ELR (cell line): ENCODE data around the gene SDC1.
A peak's percentile ranks its signal among the peaks of the same experiment; 100 is the strongest.

Experiments
- DNase-seq: peaks from one replicate; pipeline ENCODE4 v3.0.0-alpha.2; 2015; ENCODE audit warnings: low read depth

SDC1 gene

GRCh38 chr2:20227894-20228505 lies 3.1 kb upstream of the SDC1 start:
- no peak for DNase-seq

GRCh38 chr2:20226152-20226545 lies 1.2 kb upstream of the SDC1 start:
- DNase-seq, result no peak

GRCh38 chr2:20225294-20226151 lies 593 bp upstream of the SDC1 start:
- DNase-seq, result no peak

- DNase-seq, result peak; percentile 37
Observed at GRCh38 chr2:20224164-20224715, 690 bp downstream of the SDC1 start.

GRCh38 chr2:20223407-20224163 lies 1.3 kb downstream of the SDC1 start:
- peak; percentile 70 for DNase-seq

GRCh38 chr2:20222769-20223406 lies 2.0 kb downstream of the SDC1 start:
- DNase-seq, result no peak

GRCh38 chr2:20222014-20222768 lies 2.7 kb downstream of the SDC1 start:
- no peak for DNase-seq

- DNase-seq, result peak; percentile 62
Observed at GRCh38 chr2:20221555-20221973, 3.4 kb downstream of the SDC1 start.

- DNase-seq, result no peak
Observed at GRCh38 chr2:20220806-20221554, 4.0 kb downstream of the SDC1 start.

- no peak for DNase-seq
Observed at GRCh38 chr2:20219763-20220380, 5.1 kb downstream of the SDC1 start.

GRCh38 chr2:20218331-20219320 lies 6.3 kb downstream of the SDC1 start:
- no peak for DNase-seq

GRCh38 chr2:20217041-20217970 lies 7.6 kb downstream of the SDC1 start:
- DNase-seq, result peak; percentile 56

GRCh38 chr2:20216130-20217025 lies 8.6 kb downstream of the SDC1 start:
- no peak for DNase-seq

- DNase-seq, result no peak
Observed at GRCh38 chr2:20215183-20216040, 9.5 kb downstream of the SDC1 start.

GRCh38 chr2:20214566-20215182 lies 10.3 kb downstream of the SDC1 start:
- DNase-seq, result no peak
